Medulla oblongata (tissue), 1 donor: ENCODE data around the gene NT5DC3.
A peak's percentile ranks its signal among the peaks of the same experiment; 100 is the strongest.

ENCODE experiments used
- DNase-seq: peaks from one replicate; pipeline ENCODE4 v3.0.0-alpha.2; 2015; ENCODE audit errors: extremely low spot score

Gene NT5DC3

DNA sequence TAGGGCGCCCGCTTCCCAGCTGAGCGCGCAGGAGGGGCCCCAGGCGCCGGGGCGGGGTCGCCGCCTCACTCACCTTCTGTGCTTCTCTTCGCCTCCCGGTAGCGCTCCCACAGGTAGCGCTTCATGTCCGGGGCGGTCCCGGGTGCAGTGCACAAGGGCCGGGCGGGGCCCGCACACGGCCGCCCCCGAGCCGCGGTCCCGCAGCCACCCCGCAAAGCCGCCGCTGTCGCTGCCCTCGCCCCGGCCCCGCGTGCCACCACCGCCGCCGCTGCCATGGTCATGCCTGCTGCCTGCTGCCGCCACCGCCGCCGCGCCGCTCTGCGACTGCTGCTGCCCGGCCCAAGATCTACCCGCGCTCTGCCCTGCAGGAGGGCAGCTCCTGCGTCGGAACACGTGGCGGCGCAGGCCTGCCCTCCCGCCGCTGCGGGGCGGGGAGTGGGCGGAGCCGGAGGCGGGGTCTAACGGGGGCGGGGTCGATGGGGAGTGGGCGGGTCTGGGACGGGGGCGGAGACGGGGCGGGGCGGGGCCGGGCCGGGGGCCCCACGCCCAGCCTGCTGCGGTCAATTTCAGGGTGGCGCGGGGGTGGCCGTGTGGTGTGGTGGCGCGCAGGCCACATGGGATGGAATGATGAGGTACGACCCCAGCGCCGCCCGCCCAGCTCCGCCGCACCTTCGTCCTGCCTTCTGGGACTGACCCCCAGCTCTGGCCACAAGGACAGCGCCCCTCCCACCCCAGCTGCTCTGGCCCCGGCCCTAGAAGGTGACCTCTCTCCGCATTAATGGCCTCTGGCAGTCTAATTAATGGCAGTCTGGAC lies at the start of gene NT5DC3:
NT5DC3 (minus strand) TSS at position 359 of the 814 bp plus-strand sequence; CDS start at position 281, 78 bp downstream.
- peak; percentile 88 for DNase-seq

GRCh38 chr12:103887738-103888137 lies 46.7 kb upstream of the NT5DC3 start:
- DNase-seq = no peak

DNA sequence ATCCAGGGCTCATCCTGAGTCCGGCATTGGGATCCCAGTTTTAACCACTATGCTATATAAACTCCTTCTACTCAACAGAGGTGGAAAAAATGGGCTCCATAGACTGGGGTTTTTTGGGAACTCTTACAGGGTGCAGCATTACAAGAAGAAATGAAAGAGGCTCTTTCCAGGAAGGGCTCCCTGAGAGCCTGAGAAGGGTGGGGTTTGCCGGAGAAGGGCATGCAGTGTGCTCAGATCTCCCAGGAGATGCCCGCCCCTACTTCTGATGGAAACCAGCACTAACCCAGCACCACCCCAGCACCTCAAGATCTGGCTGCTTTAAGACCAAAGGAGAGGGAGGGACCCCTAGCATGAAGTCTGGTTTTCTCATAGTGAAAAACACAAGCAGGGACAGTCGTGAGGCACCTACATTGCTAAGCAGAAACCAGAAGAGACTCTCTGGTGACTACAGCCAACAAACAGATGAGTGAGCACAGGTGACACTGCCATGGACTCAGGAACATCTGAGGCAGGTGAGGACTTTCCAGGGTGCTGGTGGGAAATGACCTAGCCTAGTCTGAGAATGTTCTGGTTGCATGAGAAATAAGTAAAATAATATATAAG lies 45.3 kb upstream of the NT5DC3 start:
- no peak for DNase-seq

DNA sequence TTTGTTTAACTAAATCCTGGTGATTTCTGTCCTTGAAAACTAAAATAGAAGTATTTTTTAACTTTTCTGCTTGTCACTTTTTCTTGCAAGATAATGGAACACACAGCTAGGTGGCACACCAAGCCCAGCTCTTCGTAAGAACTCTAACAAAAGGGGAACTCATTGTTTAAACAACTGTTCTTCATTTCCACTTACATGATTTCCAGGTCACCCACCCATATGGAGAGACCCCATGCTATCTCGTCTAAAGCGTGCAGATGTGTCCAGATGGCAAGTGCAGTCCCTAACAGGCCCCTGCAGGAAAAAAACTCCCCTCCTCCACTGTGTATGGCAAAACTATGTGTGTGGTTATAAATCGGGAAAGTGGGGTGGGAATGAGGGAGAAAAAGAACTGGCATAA lies 43.3 kb upstream of the NT5DC3 start:
- DNase-seq = peak; percentile 40

- DNase-seq = no peak
Observed at GRCh38 chr12:103883908-103884307, 42.9 kb upstream of the NT5DC3 start.

DNA sequence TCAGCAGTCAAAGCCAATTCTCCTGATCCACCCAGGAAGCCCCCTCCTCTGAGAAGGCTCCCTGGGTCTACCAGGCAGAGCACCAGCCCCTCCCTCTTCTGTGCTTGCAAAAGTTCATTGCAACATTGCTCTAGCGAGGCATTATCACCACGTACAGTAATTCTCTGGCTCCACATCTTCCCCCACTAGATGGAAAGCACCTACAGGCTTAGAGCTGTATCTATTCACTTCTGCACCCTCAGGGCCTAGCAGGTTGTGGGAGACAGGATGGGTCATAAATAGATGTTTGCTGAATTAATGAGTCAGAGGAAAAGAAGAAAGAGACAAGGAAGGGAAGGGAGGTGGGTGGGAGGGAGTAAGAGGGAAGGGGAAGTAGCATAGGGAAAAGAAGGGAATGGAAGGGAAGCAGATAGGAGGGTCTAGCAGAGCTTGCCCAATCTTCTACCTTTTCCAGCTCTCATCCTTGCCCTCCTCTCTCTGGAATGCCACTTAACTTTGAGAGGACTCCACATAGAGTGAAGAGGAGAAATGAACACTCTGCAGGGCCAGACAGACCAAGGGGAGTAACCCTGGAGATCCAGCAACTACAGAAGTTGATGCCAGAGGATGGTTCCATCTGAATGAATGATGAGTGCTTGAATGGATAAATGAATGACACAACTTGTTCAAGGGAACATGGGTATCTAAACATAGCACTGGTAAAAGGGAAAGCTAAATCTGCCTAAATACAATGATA lies 42.0 kb upstream of the NT5DC3 start:
- DNase-seq = no peak

DNA sequence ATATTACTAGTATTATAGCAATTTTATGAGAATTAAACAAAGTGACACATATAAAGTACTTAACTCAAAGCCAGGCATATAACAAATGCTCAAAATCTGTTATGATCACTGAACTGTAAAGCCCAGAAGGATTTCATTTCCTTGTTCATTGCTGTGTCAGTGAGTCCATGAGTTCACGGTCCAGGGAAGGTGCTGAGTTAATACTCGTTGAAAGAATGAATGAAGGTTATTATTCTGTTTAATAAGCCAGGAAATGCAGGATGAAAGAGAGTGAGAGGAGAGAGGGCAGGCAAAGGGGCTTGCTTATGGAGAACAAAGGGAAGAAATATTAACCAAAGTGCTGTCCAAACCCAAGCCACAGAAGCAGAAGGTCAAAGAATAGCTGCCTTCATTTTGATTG lies 40.2 kb upstream of the NT5DC3 start:
- DNase-seq = no peak

GRCh38 chr12:103880299-103881142 lies 39.5 kb upstream of the NT5DC3 start:
- no peak for DNase-seq

GRCh38 chr12:103879878-103880277 lies 38.8 kb upstream of the NT5DC3 start:
- DNase-seq = no peak

DNA sequence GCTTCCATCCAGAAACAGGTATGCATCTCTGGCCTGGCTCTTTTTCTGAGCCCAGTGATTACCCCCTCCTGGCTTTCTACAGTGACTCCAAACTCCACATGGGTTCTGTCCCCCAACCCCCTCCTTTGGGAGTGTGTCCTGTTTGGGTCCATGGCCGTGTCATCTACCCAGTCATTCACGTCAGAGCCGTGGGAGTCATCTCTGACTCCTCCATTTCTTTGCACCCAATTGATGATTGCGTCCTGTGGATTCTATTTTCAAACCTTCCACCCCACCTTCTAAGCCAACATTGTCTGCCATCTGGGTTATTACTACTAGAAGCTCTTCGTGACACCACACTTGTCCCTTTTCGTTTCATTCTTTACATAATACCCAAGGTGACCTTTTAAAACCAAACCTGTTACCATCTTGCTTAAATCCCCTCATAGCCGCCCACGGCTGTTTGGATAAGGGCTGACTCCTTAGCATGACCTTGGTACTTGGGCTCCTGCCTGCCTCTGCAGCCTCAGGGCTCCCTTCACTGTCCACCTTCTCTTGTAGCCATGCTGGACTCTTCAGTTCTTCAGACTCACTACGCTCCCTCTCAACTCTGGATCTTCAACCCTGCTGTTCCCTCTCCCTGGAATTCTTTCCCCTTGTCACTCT lies 38.1 kb upstream of the NT5DC3 start:
- no peak for DNase-seq

- DNase-seq = peak; percentile 77
Observed at GRCh38 chr12:103877934-103878510, 37.0 kb upstream of the NT5DC3 start.

DNA sequence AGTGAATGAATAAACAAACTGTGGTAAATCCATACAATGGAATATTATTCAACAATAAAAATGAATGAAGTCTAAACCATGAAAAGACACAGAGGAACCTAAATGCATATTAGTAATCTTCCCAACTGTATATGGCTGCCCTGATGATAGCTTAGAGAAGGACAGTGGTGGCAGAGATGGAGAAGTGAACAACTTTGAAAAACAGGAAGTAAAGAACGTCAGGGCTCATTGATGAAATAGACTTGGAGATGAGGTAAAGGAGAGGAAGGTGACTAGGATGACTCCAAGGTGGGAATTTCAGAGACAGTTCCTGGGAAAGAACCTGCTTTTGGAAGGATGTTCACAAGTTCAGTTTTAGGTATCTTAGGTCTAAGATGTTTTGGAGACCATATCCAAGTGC lies 36.3 kb upstream of the NT5DC3 start:
- no peak for DNase-seq

GRCh38 chr12:103875666-103876065 lies 34.6 kb upstream of the NT5DC3 start:
- DNase-seq = no peak

- no peak for DNase-seq
Observed at GRCh38 chr12:103868215-103868614, 27.2 kb upstream of the NT5DC3 start.

DNA sequence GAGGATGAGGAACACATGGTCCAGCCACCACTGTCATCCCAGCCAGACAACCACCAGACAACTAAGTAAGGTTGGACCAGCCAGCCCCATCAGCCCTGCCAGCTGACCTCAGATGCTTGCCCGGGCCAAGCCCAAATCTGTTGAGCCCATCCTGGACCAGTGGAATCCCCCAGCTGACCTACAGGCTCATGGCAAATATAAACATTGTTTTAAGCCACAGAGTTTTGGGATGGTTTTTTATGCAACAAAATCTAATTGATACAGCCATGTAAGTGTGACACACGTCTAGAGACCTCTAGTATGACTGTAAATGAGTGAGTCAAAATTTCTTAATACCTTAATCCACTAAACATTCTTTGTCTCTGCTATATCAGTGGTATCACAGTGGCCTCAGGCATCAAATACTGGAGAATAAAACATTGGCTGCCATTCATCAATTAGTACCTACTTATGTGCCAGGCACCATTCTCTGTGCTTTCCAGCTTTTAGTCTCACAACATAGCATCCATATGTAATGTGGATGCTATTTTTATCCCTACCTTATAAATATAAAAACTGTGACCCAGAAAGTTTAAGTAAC lies 24.2 kb upstream of the NT5DC3 start:
- no peak for DNase-seq

DNA sequence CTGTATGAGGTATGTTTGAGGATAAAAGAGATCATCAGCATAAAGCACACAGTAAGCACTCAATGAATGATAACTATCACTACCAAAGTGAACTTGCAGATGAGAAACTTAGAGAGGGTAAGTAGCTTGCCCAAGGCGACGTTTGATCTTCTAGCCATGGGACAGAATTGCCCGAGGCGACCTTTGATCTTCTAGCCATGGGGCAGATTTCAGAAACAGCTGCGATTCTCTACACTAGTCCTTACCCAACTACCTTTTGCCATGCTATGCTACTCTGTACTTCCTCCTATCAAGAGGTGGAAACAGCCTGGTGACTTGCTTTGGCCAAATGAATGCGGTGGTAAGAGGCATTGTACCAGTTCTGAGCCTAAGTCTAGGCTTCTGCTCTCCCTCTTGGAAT lies 23.7 kb upstream of the NT5DC3 start:
- DNase-seq = no peak

DNA sequence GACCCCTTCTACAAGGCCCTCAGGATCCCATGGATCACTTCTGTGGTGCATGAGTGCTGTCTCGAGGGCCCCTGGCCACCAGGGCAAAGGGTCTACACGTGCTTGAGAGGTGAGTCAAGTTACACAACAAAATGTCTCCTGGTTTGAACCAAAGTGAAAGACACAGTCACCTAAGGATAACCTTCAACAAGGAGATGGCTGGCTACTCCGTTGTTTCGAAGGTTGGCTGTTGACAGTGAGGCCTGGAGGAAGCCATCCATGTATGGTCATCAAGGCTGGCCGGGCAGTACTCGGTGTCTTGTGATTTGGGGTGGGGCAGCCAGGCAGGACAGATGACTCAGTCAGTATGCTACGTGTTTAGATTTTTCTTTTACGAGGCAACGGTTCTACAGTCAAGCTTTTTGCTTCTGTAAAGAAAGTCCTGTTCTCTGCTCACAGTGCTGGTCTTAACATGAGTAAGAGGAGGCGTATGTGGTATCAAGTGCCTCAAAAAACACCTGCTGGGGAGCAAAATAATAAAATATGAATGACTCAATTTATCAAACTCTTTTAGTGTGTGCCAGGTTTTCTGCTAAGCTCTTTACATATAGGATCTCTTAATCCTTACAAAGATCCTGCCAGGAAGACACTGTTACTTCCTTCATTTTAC lies 18.0 kb upstream of the NT5DC3 start:
- no peak for DNase-seq

DNA sequence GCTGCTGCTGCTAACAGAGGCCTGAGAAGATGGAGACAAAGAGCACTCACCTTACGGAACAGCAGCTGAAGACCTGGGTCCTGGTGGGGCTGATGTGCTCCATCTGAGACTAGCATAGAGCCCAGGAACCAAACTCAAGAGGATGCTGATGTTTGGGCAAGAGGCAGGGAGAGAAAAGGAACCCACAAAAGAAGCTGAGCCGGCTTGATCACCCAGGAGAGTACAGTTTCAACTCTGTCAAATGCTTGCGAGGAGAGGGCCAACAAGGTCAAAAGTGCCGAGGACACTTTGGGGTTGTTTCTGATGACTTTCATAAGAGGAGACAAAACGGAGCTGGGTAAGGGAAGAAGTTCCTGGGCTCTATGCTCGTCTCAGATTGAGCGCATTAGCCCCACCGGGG lies 17.3 kb upstream of the NT5DC3 start:
- DNase-seq = no peak

- DNase-seq = no peak
Observed at GRCh38 chr12:103857164-103857563, 16.1 kb upstream of the NT5DC3 start.
